IMR-90 (cell line): ENCODE results near the gene CFAP52. TPM values are rescaled to one million over a fixed set of nuclear protein-coding genes. Genes with fewer than 3 reads are reported as not detected.

ENCODE experiments used
- ATAC-seq: fragments of 200-7000 bp; cut with Tn5 transposase; 2 replicates; pipeline ENCODE4 v1.9.1; 2020; ENCODE audit warnings: low read depth, mild to moderate bottlenecking, moderate library complexity
- BruUV-seq: library from RNA; stranded (reverse); fragments of 400-500 nt; replicated peaks from 2 replicates; lab custom pipeline; 2021; lab: Mats Ljungman, UMichigan
- CTCF ChIA-PET: fragments of 300-600 bp; formaldehyde crosslinking; extraction: SDS; loops from one replicate; lab custom pipeline; 2021; ENCODE audit warnings: antibody characterized with exemption; lab: Yijun Ruan, JAX
- POLR2A ChIA-PET: fragments of 300-600 bp; sonication (Branson Sonifier 250); formaldehyde crosslinking; loops from one replicate; lab custom pipeline; 2022; ENCODE audit warnings: antibody characterized with exemption; ENCODE audit not compliant: unreplicated experiment; lab: Charles Lee
- DNase-seq: peaks from one replicate; pipeline ENCODE4 v3.0.0; 2013
- H2AFZ ChIP-seq: replicated peaks from 2 replicates; pipeline ENCODE3; 2013; ENCODE audit warnings: low read length, mild to moderate bottlenecking; ENCODE audit not compliant: poor library complexity
- H2AK5ac ChIP-seq: 2 replicates; pipeline ENCODE4 v1.6.1; 2013; ENCODE audit warnings: low read depth, low read length, inconsistent platforms
- H2AK9ac ChIP-seq: replicated peaks from 2 replicates; pipeline ENCODE3; 2013; ENCODE audit warnings: mild to moderate bottlenecking, low read depth, low read length, moderate library complexity; ENCODE audit not compliant: poor library complexity
- H2BK120ac ChIP-seq: 2 replicates; pipeline ENCODE4 v1.6.1; 2013; ENCODE audit warnings: low read depth, low read length, inconsistent platforms
- H2BK15ac ChIP-seq: 3 replicates; pipeline ENCODE4 v1.6.1; 2013; ENCODE audit warnings: low read depth, low read length, inconsistent platforms
- H2BK20ac ChIP-seq: 2 replicates; pipeline ENCODE4 v1.6.1; 2013; ENCODE audit warnings: low read depth, mild to moderate bottlenecking, inconsistent platforms, low read length, moderate library complexity
- H2BK5ac ChIP-seq: 2 replicates; pipeline ENCODE4 v1.6.1; 2013; ENCODE audit warnings: mild to moderate bottlenecking, low read depth, low read length, inconsistent platforms; ENCODE audit not compliant: poor library complexity, severe bottlenecking
- H3K14ac ChIP-seq: replicated peaks from 2 replicates; pipeline ENCODE4 v1.6.1; 2013; ENCODE audit warnings: low read depth, low read length, inconsistent platforms
- H3K18ac ChIP-seq: 2 replicates; pipeline ENCODE4 v1.6.1; 2013; ENCODE audit warnings: low read depth, low read length, control low read depth
- H3K23ac ChIP-seq: 2 replicates; pipeline ENCODE4 v1.6.1; 2013; ENCODE audit warnings: low read depth, low read length, inconsistent platforms
- H3K27ac ChIP-seq: 2 replicates; pipeline ENCODE4 v1.5.1; 2013; ENCODE audit warnings: mild to moderate bottlenecking, control low read depth, low read length; ENCODE audit not compliant: insufficient read depth
- H3K27me3 ChIP-seq: 2 replicates; pipeline ENCODE4 v1.6.1; 2013; ENCODE audit warnings: low read length; ENCODE audit not compliant: control insufficient read depth, insufficient read depth
- H3K36me3 ChIP-seq: 2 replicates; pipeline ENCODE4 v1.6.1; 2013; ENCODE audit warnings: low read length, mixed read lengths; ENCODE audit not compliant: control insufficient read depth, insufficient read depth
- H3K4ac ChIP-seq: 2 replicates; pipeline ENCODE4 v1.6.1; 2013; ENCODE audit warnings: low read depth, low read length, inconsistent platforms
- H3K4me1 ChIP-seq: 2 replicates; pipeline ENCODE4 v1.6.1; 2013; ENCODE audit warnings: low read length, mixed read lengths; ENCODE audit not compliant: control insufficient read depth, insufficient read depth
- H3K4me2 ChIP-seq: 2 replicates; pipeline ENCODE4 v1.6.1; 2013; ENCODE audit warnings: low read depth, mild to moderate bottlenecking, control low read depth, low read length, moderate library complexity
- H3K4me3 ChIP-seq: 2 replicates; pipeline ENCODE4 v1.5.1; 2013; ENCODE audit warnings: low read depth, mild to moderate bottlenecking, control low read depth, low read length, moderate library complexity; ENCODE audit not compliant: insufficient read depth
- H3K56ac ChIP-seq: 2 replicates; pipeline ENCODE4 v1.6.1; 2013; ENCODE audit warnings: low read length, inconsistent platforms; ENCODE audit not compliant: insufficient read depth; ENCODE audit errors: extremely low read depth
- H3K79me1 ChIP-seq, 2 experiments: 2 replicates each; pipeline ENCODE4 v1.6.1; 2013; ENCODE audit warnings: low read length in 2 of 2, inconsistent platforms in 1 of 2, low read depth in 1 of 2
- H3K9ac ChIP-seq: 2 replicates; pipeline ENCODE4 v1.6.1; 2013; ENCODE audit warnings: low read depth, low read length, control low read depth
- H3K9me1 ChIP-seq: 2 replicates; pipeline ENCODE4 v1.6.1; 2013; ENCODE audit warnings: low read length, inconsistent platforms; ENCODE audit not compliant: insufficient read depth
- H3K9me3 ChIP-seq: 2 replicates; pipeline ENCODE4 v1.6.1; 2013; ENCODE audit warnings: low read length; ENCODE audit not compliant: control insufficient read depth, insufficient read depth
- H4K20me1 ChIP-seq: 2 replicates; pipeline ENCODE4 v1.6.1; 2013; ENCODE audit warnings: low read length, inconsistent platforms; ENCODE audit not compliant: insufficient read depth
- H4K5ac ChIP-seq: 2 replicates; pipeline ENCODE4 v1.6.1; 2013; ENCODE audit warnings: mild to moderate bottlenecking, low read depth, low read length, control low read depth
- H4K8ac ChIP-seq, 2 experiments: 2 replicates each; pipeline ENCODE4 v1.6.1; 2013; ENCODE audit warnings: low read depth in 2 of 2, low read length in 2 of 2, control low read depth in 1 of 2, inconsistent platforms in 1 of 2
- H4K91ac ChIP-seq: 2 replicates; pipeline ENCODE4 v1.6.1; 2013; ENCODE audit warnings: low read depth, low read length, inconsistent platforms; ENCODE audit not compliant: insufficient read depth
- CEBPB ChIP-seq: IDR thresholded peaks from 2 replicates; pipeline ENCODE4 v1.6.1; 2012; ENCODE audit warnings: low read depth, low read length, improper control_type of control experiment
- CHD1 ChIP-seq: IDR thresholded peaks from 2 replicates; pipeline ENCODE4 v1.6.1; 2012; ENCODE audit warnings: low read depth, low read length, improper control_type of control experiment
- RFX5 ChIP-seq: IDR thresholded peaks from 2 replicates; pipeline ENCODE4 v1.8.0; 2012; ENCODE audit warnings: low read depth, mild to moderate bottlenecking, low read length, moderate library complexity
- USF2 ChIP-seq: fragments of 150-350 bp; IDR thresholded peaks from 2 replicates; pipeline ENCODE4 v1.6.1; 2017; ENCODE audit warnings: mild to moderate bottlenecking, antibody characterized with exemption, low read length, low read depth
- WGBS, 2 experiments: methylation state at CpG; one replicate each; pipeline versions ENCODE4 v1.1.5 to v1.1.7; 2013; ENCODE audit warnings: missing lambda C conversion rate in 2 of 2; ENCODE audit not compliant: insufficient read length in 1 of 2; ENCODE audit errors: extremely low coverage in 2 of 2; 5-methylcytosine and 5-hydroxymethylcytosine counted together
- dilution Hi-C: fragments of 300-500 bp; cut with HindIII; formaldehyde crosslinking; loops from one replicate; pipeline ENCODE4 v1.14.3; 2018; ENCODE audit warnings: low sequenced_read_pairs; ENCODE audit not compliant: unreplicated experiment
- in situ Hi-C: fragments of 300-500 bp; cut with MboI; formaldehyde crosslinking; loops from 3 replicates; pipeline ENCODE4 v1.14.3; 2019; ENCODE audit warnings: low sequenced_read_pairs, inconsistent platforms, mixed read lengths
- intact Hi-C: fragments of 100-400 bp; cut with micrococcal nuclease; formaldehyde crosslinking; loops from 2 replicates; pipeline ENCODE4 v1.10.0; 2022
- polyA plus RNA-seq, 3 experiments: library from polyadenylated mRNA; depleted of rRNA; stranded (reverse); fragments of >200 nt; gene quantifications; 2 replicates each; pipeline ENCODE4 v1.2.3, GENCODE V29; 2012; ENCODE audit warnings: low replicate concordance in 1 of 3
- total RNA-seq: library from RNA; depleted of rRNA; stranded (reverse); fragments of >200 nt; gene quantifications from 2 replicates; pipeline ENCODE4 v1.2.3, GENCODE V29; 2012

Gene CFAP52
- total and polyA plus RNA-seq, 2 of the 4 experiments (the other 2 are of a cell fraction), result 0.22 TPM; not detected in 1

GRCh38 chr17:9587969-9588656 lies 11.7 kb downstream of the CFAP52 start:
- DNase-seq, result no peak
- BruUV-seq, result no TSS peak
- Histone ChIP-seq H3K27me3 (no peaks in the 10 kb centered on the region), H3K14ac (no peak overlapping the region), H2AK5ac (no peak overlapping the region), H2BK120ac (no peak overlapping the region), H3K36me3 (no peaks in the 10 kb centered on the region), H3K4ac (no peak overlapping the region), H2BK5ac (no peak overlapping the region), H3K9me1 (no peaks in the 10 kb centered on the region), H2AFZ (no peak overlapping the region), H2BK20ac (no peak overlapping the region), H3K4me1 (no peaks in the 10 kb centered on the region), H3K4me3 (no peak overlapping the region), H3K56ac (no peak overlapping the region), H4K8ac (no peak overlapping the region), H3K18ac (no peak overlapping the region), H3K79me1 (no peaks in the 10 kb centered on the region), H3K4me2 (no peak overlapping the region), H4K91ac (no peak overlapping the region), H4K20me1 (no peaks in the 10 kb centered on the region), H2BK15ac (no peak overlapping the region), H3K9ac (no peak overlapping the region), H3K23ac (no peak overlapping the region), H2AK9ac (no peak overlapping the region), H3K27ac (no peak overlapping the region), H4K5ac (no peak overlapping the region), H3K9me3 (no peaks in the 10 kb centered on the region)
- dilution Hi-C loops (no loop called here), intact Hi-C loops (no loop called here), in situ Hi-C loops (no loop called here)
- ChIA-PET POLR2A (no interaction called here), CTCF (no interaction called here)
- TF ChIP-seq USF2, result no peak
- no peak for TF ChIP-seq RFX5
- TF ChIP-seq CHD1, result no peak
- no peak for TF ChIP-seq CEBPB
- ATAC-seq, result no peak
- WGBS, 2 experiments, result 35% methylated on average over 2 of the region's 10 CpGs; no CpG with 5 or more reads in 1 of the 2 experiments
